HG02623 (cell line): ENCODE measurements around the gene MYO10.

ENCODE experiments used
- ATAC-seq: cut with Tn5 transposase; IDR thresholded peaks from one replicate; pipeline ENCODE4 v1.9.1; 2021; ENCODE audit warnings: moderate library complexity; ENCODE audit not compliant: unreplicated experiment

The MYO10 gene

GRCh38 chr5:16918156-16918555 lies 17.9 kb downstream of the MYO10 start:
- no peak for ATAC-seq

GRCh38 chr5:16916262-16916878 lies 19.7 kb downstream of the MYO10 start:
- no peak for ATAC-seq

GRCh38 chr5:16914584-16914983 lies 21.5 kb downstream of the MYO10 start:
- no peak for ATAC-seq

- no peak for ATAC-seq
Measured at GRCh38 chr5:16914108-16914435, 22.0 kb downstream of the MYO10 start.

GRCh38 chr5:16913187-16914107 lies 22.6 kb downstream of the MYO10 start:
- ATAC-seq, result no peak

GRCh38 chr5:16912080-16912479 lies 24.0 kb downstream of the MYO10 start:
- ATAC-seq, result no peak

GRCh38 chr5:16909464-16909863 lies 26.6 kb downstream of the MYO10 start:
- ATAC-seq, result no peak

GRCh38 chr5:16907270-16907669 lies 28.8 kb downstream of the MYO10 start:
- ATAC-seq, result no peak

GRCh38 chr5:16906255-16906654 lies 29.8 kb downstream of the MYO10 start:
- ATAC-seq, result no peak

GRCh38 chr5:16903480-16904300 lies 32.4 kb downstream of the MYO10 start:
- no peak for ATAC-seq

GRCh38 chr5:16902846-16903245 lies 33.2 kb downstream of the MYO10 start:
- ATAC-seq, result no peak

- ATAC-seq, result no peak
Measured at GRCh38 chr5:16901021-16901644, 35.0 kb downstream of the MYO10 start.

- no peak for ATAC-seq
Measured at GRCh38 chr5:16899171-16899570, 36.9 kb downstream of the MYO10 start.

GRCh38 chr5:16897800-16898199 lies 38.3 kb downstream of the MYO10 start:
- no peak for ATAC-seq

GRCh38 chr5:16897284-16897704 lies 38.8 kb downstream of the MYO10 start:
- ATAC-seq, result no peak

GRCh38 chr5:16896767-16897166 lies 39.3 kb downstream of the MYO10 start:
- ATAC-seq, result no peak

GRCh38 chr5:16894236-16895057 lies 41.6 kb downstream of the MYO10 start:
- ATAC-seq, result no peak

- no peak for ATAC-seq
Measured at GRCh38 chr5:16891033-16891432, 45.1 kb downstream of the MYO10 start.

GRCh38 chr5:16889972-16890519 lies 46.0 kb downstream of the MYO10 start:
- no peak for ATAC-seq
